Activated effector memory CD4-positive, alpha-beta T cell treated with anti-CD3 and anti-CD28 coated beads, Interleukin-2, amount 50 U/mL, for 16 hours (primary cell): Measurements from ENCODE around the gene ONECUT3.

Source experiments
- DNase-seq: peaks from one replicate; pipeline ENCODE4 v3.0.0-alpha.2; 2020

The ONECUT3 gene

DNA sequence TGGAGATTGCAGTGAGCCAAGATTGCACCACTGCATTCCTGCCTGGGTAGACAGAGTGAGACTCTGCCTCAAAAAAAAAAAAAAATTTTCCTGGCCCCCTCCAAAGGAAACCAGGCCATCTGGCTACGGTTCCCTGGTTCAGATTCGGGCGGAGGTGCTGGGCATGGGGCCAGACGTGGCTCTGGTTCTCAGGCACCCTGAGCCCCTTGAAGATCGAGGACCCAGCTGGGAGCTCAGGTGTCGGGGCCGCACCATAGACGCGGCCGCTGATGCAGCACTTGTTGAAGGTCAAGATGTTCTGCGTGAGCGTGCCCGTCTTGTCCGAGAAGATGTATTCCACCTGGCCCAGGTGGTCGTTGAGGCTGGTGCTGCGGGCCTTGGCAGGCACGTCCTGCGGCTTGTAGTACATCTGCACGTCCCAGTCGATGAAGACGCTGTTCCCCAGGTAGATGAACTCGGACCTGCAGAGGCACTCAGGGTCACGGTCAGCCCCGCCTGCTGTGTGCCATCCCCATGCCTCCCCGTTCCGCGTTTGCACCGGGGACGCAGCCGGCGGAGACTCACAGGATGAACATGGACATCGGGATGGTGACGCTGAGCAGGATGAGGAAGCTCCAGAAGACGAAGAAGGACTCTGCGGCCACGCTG lies 46.5 kb downstream of the ONECUT3 start:
- no peak for DNase-seq

DNA sequence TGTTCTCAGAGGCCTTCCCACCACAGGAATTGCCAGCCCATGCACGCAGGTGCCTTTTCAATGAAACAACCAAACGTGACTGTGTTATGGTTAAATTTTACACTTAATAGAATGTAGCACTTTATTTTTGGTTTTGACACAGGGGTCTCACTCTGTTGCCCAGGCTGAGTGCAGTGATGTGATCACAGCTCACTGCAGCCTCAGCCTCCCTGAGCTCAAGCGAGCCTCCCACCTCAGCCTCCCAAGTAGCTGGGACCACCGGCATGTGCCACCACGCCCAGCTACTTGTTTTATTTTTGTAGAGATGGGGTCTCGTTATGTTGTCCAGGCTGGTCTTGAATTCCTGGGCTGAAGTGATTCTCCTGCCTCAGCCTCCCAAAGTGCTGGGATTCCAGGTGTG lies 51.6 kb downstream of the ONECUT3 start:
- DNase-seq = no peak

DNA sequence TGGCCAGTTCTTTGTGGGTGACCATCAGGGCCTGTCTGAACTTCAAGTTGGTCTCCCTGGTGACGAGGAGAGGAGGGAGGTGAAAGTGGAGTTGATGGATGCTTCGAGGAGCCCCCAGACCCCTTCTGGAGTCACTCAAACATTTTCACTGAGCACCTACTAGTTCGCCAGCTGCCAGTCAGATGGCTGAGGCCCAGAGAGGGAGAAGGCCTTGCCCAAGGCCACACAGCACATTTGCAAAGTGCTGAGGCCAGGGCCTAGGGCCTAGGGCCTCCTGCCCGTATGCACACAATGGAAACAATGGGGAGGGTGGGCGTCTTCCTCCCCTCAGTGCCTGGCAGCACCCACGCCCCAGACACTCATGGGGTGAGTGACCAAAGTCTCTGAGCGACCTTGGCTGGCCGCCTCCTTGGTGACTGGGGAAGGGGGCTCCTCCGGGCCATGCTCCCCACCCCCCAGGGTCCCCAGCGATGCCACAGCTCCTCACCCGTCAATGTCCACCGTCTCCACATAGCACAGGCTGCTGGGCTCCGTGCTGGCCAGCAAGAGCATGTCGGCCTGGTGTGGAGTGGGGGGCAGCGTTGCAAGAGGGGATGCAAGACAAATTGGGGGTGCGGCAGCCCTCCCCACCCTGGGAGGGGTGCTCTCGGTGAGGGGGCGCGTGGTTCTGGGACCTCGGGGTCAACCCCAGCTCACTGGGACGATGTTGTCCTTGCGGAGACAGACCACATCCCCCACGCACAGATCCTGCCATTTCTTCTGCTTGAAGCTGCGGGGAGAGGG lies 52.3 kb downstream of the ONECUT3 start:
- no peak for DNase-seq

DNA sequence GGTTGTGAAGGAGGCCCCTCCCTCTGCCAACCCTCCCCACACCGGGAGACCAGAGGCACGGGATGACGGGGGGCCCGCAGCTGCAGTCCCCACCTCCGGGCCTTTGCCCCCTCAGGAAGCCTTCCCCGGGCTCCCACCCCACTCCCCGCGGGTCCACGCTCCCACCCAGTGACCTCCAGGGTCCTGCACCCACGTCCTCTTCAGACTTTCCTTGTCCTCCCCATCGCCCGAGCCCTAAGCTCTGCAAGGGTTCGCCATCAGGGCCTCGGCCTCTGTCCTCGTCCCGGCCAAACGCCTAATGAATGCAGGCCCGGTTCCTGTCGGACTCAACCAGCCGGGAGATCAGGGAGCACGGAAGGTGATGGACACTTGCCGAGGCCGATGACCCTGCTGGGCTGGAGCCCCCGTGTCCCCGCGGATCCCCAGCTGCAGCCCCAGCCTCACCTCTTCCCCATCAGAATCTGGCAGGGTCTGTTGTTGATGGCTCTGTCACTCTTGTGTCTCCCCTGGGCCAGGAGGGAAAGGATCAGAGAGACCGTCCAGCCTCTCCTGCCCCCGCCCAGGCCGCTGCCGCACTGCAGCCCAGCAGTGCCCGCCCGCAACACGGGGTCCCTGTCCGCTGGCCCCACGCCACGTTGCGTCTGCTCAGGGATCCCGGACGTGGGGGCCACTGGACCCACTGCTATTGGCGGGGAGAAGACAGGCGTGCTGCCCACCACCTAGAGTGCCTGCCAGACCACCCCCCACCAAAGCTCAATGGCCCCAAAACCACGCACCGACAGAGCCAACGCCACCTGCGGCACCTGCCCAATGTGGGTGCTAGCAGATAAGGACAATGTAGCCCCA lies 53.1 kb downstream of the ONECUT3 start:
- DNase-seq = no peak

DNA sequence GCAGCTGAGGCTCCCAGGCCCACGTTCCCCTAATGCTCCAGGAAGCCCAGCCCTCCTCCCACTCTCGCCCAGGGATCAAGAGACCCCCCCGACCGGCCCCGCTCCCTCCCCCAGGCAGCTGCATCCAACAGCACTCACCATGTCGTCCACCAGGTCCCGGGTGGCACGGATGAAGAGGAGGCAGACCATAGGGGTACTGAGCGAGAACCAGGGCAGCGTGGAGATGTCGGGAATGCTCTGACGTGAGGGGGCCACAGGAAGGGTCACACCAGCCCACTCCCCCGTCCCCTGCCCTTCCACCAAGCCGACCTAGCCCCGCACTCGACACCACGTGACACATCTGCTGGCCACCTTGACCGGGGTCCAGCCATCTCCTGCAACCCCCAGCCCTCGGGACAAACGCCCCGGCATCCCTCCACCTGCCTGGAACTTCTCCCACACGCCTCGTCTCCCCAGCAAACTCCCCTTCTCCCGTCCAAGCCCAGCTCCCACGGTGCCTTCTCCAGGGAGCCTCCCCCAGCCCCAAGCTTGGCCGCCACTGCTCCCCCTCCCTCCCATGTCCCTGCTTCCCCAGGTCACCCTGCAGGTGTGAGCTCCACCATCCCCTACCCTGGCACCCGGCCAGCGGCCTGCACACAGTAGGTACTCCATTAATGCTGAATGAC lies 53.9 kb downstream of the ONECUT3 start:
- no peak for DNase-seq

DNA sequence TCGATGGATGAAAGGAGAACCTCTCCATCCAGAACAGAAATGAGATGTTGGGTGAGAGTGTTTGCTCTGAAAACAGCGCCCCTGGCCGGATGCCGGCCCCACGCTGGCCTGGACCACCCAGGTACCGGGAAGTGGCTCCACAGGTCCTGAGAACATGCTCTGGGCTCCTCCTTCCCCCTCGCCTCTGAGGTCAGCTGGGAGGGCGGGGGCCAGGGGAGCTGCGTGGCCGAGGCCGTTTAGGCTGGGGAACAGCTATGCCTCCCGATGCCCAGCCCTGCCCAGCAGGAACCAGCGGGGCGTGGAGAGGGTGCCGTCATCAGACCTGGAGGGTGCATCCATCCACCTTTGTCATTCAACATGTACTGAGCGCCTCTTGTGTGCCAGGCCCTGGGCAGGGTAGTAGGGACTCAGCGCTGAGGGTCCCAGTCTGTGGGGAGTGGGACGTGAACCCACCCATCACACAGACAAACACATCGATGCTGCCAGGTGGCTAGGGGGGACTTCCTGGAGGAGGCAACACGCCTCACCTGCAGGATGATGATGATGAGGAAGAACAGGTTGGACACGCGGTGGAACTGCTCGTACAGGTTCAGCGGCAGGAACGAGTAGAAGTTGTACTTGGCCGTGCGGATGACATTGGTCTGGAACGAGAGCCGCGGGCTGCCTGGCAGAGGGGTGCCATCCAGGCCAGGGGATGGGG lies 54.5 kb downstream of the ONECUT3 start:
- DNase-seq = peak; percentile 61

DNA sequence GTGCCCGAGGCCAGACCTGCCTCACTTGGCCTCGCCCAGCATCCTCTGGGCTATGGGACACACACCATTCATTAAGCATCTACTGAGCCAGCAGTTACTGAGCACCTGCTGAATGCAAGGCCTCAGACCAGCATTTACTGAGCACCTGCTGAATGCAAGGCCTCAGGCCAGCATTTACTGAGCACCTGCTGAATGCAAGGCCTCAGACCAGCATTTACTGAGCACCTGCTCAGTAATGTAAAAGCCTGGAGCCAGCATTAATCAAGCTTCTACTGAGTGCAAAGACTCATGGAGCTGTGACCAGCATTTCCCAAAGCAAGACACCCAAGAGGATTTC lies 55.1 kb downstream of the ONECUT3 start:
- DNase-seq = no peak

DNA sequence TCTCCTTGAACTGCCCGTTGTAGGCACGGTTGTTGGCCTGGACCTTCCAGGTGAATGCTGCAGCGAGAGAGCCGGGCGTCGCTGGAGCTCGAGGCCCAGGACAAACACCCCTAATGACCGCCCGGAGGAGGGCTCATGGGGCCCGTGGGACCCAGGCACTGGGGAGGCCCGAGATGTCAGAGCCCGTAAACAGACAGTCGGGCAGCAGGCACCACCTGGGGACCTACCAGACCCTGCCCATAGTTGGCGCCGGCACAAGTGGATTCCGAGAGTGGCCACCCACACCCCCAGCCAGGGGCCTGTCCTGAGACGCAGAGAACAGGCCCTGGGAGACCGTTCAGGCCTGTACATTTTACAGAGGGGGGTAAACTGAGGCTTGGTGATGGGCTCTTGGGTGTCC lies 56.4 kb downstream of the ONECUT3 start:
- no peak for DNase-seq

DNA sequence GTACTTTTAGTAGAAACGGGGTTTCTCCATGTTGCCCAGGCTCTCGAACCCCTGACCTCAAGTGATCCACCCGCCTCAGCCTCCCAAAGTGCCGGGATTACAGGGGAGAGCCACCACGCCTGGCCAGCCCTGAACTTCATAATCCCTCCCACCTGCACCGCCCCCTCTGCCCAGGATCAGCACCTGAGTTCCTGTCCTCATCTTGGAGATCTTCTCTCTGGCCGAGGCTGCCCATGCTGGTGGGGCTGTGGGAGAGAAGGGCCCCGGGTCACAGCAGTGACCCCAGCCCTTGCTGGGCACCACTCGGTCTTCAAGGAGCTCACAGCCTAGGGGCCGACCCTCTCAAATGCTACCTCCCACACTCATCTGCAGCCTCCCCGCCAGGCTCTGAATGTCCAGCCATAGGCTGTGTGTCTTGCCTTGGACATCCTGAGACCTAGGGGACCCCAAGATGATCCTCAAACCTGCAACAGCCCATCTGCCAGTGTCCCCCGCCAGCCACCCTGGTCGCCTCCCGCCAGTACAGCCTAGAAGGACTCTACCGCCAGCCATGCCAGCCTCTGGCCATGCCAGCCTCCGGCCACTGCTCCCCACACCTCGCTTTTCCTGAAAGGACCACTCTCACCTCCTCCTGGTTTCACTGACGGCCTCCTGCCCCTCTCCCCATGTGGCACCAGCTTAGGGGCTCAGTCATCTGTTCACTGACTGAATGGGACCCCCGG lies 57.3 kb downstream of the ONECUT3 start:
- no peak for DNase-seq

DNA sequence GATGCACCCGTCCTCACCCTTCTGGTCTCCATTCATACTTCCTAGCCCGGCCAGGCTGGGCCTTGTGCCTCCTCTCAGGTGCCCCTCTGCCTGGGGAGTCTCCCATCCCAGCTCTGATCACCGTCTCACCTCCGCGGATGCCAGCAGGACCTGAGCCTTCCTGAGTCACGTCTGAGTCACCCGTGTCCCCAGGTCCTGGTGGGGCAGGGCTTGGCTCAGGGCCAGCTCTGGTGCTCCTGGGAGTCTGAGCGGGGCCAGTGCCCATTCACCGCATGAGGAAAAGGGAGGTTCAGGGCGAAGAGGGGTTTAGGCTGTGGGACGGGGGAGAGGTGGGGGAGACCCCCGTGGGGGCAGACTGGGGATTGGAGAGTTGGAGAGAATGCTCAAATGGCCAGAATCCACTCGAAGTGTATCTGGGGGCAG lies 58.2 kb downstream of the ONECUT3 start:
- peak; percentile 86 for DNase-seq

DNA sequence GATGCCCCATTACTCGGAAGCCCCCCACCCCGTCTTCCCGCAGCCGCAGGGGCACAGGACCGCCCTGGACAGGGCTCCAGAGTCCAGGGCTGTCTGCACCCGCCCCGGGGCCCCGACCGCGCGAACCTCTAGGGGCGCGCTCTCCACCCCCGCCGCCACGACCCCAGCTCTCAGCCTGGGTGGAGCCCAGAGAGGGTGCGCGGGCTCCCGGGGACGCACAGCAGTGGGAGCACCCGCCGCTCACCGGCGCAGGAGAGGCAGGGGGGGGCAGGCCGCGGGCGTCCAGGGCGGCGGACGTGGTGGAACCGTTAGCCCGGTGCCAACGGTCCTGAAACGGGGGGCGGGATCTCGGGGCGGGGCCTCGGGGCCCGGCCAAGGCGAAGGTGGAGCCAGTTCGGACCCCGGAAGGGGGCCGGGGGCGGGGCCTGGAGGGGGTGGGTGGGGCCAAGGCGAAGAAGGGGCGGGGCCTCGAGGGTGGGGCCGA lies 58.7 kb downstream of the ONECUT3 start, which contains the start of gene ATP8B3:
Gene ATP8B3 (minus strand): TSS at position 335 of the 484 bp plus-strand sequence. CDS start 540 bp downstream, outside the sequence.
- no peak for DNase-seq

DNA sequence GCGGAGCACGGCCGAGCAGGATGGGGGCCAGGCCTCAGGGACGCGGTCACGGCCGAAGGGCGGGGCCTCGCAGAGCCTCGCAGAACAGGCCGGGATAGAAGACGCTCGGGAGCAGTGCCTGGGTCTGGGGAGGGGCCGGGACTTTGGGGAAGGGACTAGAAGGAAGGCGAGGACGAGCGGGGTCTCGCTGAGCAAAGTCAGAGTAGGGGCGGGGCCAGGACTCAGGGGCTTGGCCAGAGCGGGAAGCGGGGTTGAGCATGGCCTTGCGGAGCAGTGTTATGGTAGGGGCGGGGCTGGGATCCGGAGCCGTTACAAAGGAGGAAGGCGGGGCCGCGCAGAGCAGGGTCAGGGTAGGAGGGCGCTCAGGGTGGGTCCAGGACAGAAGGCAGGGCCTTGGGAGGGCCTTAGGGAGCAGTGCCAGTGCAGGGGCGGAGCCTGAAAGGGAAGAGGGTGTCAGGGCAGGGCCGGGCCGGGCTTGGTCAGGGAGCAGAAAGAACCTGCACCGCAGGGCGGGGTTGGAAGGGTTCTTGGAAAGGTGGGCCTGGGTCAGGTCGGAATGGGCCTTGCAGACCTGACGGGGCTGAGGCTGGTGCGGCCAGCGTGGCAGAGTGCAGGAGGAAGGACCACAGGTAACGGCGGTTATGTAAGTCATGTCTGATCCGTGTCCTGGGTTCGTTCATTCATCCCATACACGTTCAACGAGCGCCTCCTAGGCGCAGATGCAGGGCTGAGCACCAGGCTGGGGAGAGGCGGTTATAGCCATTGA lies 59.3 kb downstream of the ONECUT3 start:
- peak; percentile 93 for DNase-seq

DNA sequence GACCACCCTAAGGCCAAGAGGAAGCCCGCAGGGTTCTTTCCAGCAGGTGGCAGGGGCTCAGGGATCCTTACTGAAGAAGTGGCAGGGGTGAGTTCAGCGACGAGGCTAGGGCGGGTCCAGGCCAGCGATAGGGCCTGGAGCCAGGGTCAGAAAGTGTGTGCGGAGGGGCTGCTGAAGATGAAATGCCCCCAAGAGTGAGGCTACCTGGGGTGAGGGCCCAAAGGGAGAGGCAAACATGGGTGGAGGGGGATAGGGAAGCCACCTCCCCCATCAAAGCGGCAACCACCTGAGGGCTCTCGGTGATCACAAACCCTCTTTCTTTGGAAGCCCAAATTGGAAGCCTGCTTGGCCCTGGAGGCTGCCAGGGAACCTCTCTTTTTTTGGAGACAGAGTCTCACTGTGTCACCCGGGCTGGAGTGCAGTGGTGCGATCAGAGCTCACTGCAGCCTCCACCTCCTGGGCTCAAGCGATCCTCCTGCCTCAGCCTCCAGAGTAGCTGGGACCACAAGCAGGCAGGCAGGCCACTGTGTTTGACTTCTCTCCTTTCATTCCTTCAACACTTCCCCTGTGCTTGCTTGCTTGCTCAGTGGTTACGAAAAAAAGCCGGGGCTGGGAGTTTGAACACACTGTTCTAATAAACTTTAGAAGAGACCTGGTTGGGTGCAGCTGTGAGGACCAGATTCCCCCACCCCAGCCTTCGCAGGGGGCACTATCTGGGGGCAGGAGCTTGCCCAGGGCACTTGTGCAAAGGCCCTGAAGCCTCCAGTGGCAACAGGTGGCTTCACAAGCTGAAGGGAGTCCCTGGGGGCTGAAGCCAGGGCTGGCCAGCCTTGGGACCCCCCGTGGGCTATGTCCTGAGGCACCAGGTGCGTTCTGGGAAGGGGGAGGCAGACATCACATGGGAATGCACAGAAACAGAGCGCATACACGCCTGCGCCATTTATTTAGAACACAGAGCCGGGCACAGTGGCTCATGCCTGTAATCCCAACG lies 60.2 kb downstream of the ONECUT3 start:
- no peak for DNase-seq

DNA sequence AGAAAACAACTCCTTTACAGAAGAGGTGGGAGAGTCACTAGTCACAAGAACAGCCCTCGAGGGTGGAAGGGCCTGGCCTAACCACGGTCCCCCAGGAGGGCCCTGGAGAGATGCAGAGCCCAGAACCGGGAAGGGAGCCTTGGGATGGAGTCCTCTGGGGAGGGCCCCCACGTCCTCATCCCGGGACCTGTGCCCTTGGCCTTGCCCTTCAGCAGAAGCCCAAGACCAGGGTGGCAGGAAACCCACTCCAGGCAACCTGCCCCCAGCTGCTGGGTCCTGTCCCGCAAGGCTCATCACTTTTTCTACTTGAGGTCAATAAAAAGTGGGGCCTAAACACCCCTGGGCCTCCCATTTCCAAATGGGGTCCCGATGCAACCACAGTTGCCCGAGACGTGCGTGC lies 61.1 kb downstream of the ONECUT3 start:
- no peak for DNase-seq

DNA sequence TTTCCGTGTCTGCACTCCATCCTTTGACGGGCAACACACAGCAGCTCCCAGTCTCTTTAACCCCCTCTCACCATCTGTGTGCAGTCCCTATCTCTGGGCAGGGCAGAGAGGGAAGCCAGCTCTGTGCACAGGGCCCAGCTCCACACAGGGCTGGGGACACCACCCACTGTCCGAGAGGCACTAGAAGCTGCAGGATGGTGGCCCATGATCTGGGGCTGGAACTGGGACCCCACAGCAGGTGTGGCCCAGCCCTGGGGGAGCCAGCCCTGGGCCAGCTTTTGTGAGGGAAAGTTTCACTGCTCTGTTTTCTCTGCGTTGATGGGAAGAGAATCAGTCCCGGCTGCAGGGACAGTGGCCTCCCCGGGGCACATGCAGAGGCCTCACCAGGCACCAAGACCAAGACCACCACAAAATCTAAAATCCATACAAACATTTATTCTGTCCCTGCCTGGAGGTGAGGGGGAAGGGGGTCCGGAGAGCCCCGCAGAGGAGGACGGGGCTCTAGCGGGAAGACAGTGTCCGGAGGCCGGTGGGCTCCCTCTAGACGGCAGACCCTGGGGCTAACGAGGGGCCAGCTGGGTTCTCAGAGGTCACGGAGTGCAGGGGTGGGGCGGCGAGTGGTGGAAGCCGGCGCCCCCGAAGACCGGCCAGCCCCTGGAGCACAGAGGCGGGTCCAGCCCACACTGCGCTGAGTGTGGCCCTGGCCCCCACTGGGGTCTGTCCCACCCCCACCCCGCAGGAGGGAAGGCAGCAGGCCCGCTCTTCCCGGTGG lies 61.7 kb downstream of the ONECUT3 start:
- DNase-seq = no peak

DNA sequence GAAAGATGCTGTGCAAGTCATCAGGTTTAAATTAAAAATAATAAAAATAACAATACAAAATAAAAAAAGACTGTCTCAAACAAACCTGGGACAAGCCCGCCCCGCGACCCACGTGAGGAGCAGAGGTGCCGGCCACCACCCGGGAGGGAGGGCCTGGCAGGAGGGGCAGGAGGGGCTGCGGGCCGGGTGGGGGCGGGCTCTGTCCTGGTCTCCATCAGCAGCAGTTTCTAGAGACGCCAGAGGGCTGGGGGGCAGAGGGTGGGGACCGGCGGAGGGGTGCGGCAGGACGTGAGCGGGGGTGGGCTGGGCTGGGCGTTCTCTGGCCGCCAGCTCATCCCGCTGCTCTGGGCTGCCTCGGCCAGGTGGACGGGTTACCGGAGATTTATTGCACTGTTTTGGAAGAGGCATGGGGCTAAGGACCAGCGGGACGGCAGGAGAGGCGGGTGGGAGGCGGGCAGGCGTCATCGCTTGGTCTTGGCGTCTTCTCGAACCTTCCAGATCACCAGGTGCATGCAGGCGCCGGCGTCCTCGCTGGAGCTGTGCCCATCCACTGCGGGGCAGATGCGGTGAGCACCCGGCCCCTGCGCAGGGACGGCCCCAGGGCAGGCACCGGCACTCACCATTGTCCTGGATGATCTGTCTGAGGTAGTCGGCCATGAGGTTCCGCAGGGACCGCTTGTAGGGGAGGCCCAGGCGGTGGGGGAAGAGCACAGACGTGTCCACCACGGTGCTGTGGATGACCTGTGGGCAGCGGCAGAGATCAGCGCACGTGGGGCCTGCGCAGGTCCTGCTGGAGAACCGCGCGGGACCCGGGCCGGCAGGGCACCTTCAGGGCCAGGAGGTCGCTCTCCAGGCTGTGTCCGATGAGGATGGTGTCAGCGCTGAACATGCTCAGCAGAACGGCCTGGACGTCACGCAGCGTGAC lies 62.6 kb downstream of the ONECUT3 start:
- no peak for DNase-seq

DNA sequence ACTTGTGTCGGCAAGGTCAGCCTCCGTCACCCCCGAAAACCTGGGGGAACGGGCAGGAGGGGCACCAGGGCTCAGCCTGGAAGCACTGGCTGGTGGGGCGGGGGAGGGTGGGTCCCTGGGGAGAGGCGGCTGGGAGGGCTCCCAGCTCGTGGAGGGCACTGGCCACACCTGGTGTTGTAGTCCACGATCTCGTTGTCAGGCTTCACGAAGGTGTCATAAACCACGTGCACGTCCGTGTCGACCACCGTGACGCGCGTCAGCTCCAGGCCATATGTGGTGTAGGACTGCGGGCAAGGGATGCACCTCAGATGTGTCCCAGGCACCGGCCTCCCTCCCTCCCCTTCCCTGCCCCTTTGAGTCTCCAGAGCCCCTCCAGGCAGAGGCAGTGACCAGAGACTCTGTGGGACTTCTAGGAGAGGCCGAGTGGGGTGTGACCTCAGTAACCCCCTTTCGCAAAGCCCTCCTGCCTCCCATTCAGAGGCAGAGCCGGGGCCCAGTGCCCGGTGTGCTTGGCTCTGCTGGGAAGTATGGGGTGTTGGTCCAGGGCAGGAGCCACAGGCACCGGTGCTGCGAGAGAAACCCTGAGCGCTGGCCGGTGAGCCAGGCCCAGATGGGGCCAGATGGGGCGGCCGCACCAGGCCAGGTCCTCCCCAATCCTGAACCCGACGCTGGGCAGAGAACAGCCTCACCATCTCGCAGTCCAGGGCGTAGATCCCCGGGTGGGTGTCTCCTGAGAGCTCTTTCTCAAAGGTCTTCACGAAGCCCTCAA lies 63.4 kb downstream of the ONECUT3 start:
- DNase-seq = no peak
